Endothelial cell of umbilical vein (primary cell): ENCODE results near the gene PTPN9. TPM values are rescaled to one million over a fixed set of nuclear protein-coding genes. Genes with fewer than 3 reads are reported as not detected.

Source experiments
- BruUV-seq: library from RNA; stranded (reverse); fragments of 400-500 nt; replicated peaks from 2 replicates; lab custom pipeline; 2021; lab: Mats Ljungman, UMichigan
- CTCF ChIA-PET: fragments of 300-600, 350-600 bp; sonication (Branson Sonifier 250); formaldehyde crosslinking; loops from one replicate; lab custom pipeline; 2021; ENCODE audit warnings: antibody characterized with exemption, inconsistent platforms; lab: Charles Lee
- POLR2A ChIA-PET: fragments of 300-600, 350-600 bp; sonication (Branson Sonifier 250); formaldehyde crosslinking; loops from one replicate; lab custom pipeline; 2021; ENCODE audit warnings: antibody characterized with exemption, inconsistent platforms; lab: Charles Lee
- DNase-seq: peaks from one replicate; pipeline ENCODE4 v3.0.0-alpha.2; 2011; ENCODE audit warnings: low read depth, low spot score
- FAIRE-seq: peaks from 2 replicates; lab custom pipeline; 2011; peaks lifted over from hg19 to GRCh38; lab: Jason Lieb, UNC
- H2AFZ ChIP-seq: 2 replicates; pipeline ENCODE4 v1.6.0; 2012; ENCODE audit warnings: low read depth, low read length, control low read depth, inconsistent platforms
- H3K27ac ChIP-seq: 2 replicates; pipeline ENCODE4 v1.5.1; 2011; ENCODE audit warnings: low read depth, mild to moderate bottlenecking, control low read depth, low read length, moderate library complexity; ENCODE audit not compliant: insufficient read depth
- H3K27me3 ChIP-seq, 2 experiments: 2 replicates each; pipeline versions ENCODE4 v1.6.0 to v1.6.1; 2011; ENCODE audit warnings: low read length in 2 of 2, mixed read lengths in 1 of 2; ENCODE audit not compliant: control insufficient read depth in 2 of 2, insufficient read depth in 2 of 2
- H3K36me3 ChIP-seq, 2 experiments: 2 replicates in 1 of 2; 3 replicates in 1 of 2; pipeline ENCODE4 v1.5.1; 2011; ENCODE audit warnings: low read length in 2 of 2, mild to moderate bottlenecking in 1 of 2, moderate library complexity in 1 of 2; ENCODE audit not compliant: control insufficient read depth in 2 of 2, insufficient read depth in 2 of 2; ENCODE audit errors: extremely low read depth in 1 of 2
- H3K4me1 ChIP-seq: 3 replicates; pipeline ENCODE4 v1.5.1; 2011; ENCODE audit warnings: mild to moderate bottlenecking, low read length; ENCODE audit not compliant: control insufficient read depth, insufficient read depth; ENCODE audit errors: extremely low read depth
- H3K4me2 ChIP-seq: 2 replicates; pipeline ENCODE4 v1.6.1; 2011; ENCODE audit warnings: low read length, control low read depth, mixed read lengths; ENCODE audit not compliant: insufficient read depth
- H3K4me3 ChIP-seq, 3 experiments: fragments of 200-600 bp in 1 of 3; sonication (generic), shearing (Covaris generic) in 1 of 3; replicated peaks in 1 of 3; 2 replicates each; pipeline ENCODE4 v1.5.1; 2011 to 2016; ENCODE audit warnings: control low read depth in 3 of 3, low read length in 3 of 3, mild to moderate bottlenecking in 2 of 3, inconsistent platforms in 1 of 3, low read depth in 1 of 3, moderate library complexity in 1 of 3; ENCODE audit not compliant: insufficient read depth in 1 of 3
- H3K79me2 ChIP-seq: 2 replicates; pipeline ENCODE4 v1.6.0; 2012; ENCODE audit warnings: low read length, inconsistent platforms; ENCODE audit not compliant: control insufficient read depth, insufficient read depth
- H3K9ac ChIP-seq: replicated peaks from 2 replicates; pipeline ENCODE3; 2011; ENCODE audit warnings: low read length, control low read depth; ENCODE audit not compliant: insufficient read depth; ENCODE audit errors: extremely low read depth
- H3K9me1 ChIP-seq: replicated peaks from 3 replicates; pipeline ENCODE4 v1.6.0; 2011; ENCODE audit warnings: mild to moderate bottlenecking, low read length; ENCODE audit not compliant: control insufficient read depth, insufficient read depth; ENCODE audit errors: extremely low read depth
- H3K9me3 ChIP-seq: replicated peaks from 2 replicates; pipeline ENCODE4 v1.5.1; 2012; ENCODE audit warnings: low read length, inconsistent platforms; ENCODE audit not compliant: control insufficient read depth, insufficient read depth
- H4K20me1 ChIP-seq: replicated peaks from 2 replicates; pipeline ENCODE3; 2011; ENCODE audit warnings: mild to moderate bottlenecking, low read length; ENCODE audit not compliant: control insufficient read depth, insufficient read depth; ENCODE audit errors: extremely low read depth
- CTCF ChIP-seq, 2 donors: IDR thresholded peaks; 1 replicate in 1 of 2; 2 replicates in 1 of 2; pipeline ENCODE4 v1.5.1; 2011; ENCODE audit warnings: low read length in 2 of 2, mild to moderate bottlenecking in 2 of 2, moderate library complexity in 2 of 2, control low read depth in 1 of 2, inconsistent platforms in 1 of 2, low read depth in 1 of 2; ENCODE audit not compliant: insufficient read depth in 1 of 2; ENCODE audit errors: extremely low read depth in 1 of 2
- EZH2 ChIP-seq: IDR thresholded peaks from 2 replicates; pipeline ENCODE4 v1.6.1; 2012; ENCODE audit warnings: borderline replicate concordance, low read depth, mild to moderate bottlenecking, moderate library complexity, low read length, inconsistent platforms; ENCODE audit not compliant: severe bottlenecking
- FOS ChIP-seq: IDR thresholded peaks from 2 replicates; pipeline ENCODE4 v1.6.1; 2011; ENCODE audit warnings: mild to moderate bottlenecking, low read length, moderate library complexity, borderline replicate concordance; ENCODE audit not compliant: insufficient read depth
- GATA2 ChIP-seq: IDR thresholded peaks from 2 replicates; pipeline ENCODE4 v1.7.0; 2011; ENCODE audit warnings: low read depth, mild to moderate bottlenecking, moderate library complexity, mixed read lengths, low read length; ENCODE audit not compliant: insufficient read length, insufficient read depth
- JUN ChIP-seq: IDR thresholded peaks from 2 replicates; pipeline ENCODE4 v1.6.1; 2011; ENCODE audit warnings: borderline replicate concordance, low read depth; ENCODE audit not compliant: insufficient read length, insufficient read depth
- MAX ChIP-seq: IDR thresholded peaks from 2 replicates; pipeline ENCODE4 v1.6.1; 2011; ENCODE audit not compliant: insufficient read depth, insufficient read length
- MYC ChIP-seq: IDR thresholded peaks from one replicate; pipeline ENCODE4 v1.6.1; 2011; ENCODE audit warnings: mild to moderate bottlenecking, low read depth, low read length
- POLR2A ChIP-seq: IDR thresholded peaks from 2 replicates; pipeline ENCODE4 v1.6.1; 2012; ENCODE audit warnings: low read depth, mild to moderate bottlenecking, control low read depth, low read length
- POLR2AphosphoS5 ChIP-seq: IDR thresholded peaks from 2 replicates; pipeline ENCODE4 v1.6.1; 2012; ENCODE audit warnings: low read depth, mild to moderate bottlenecking, control low read depth, low read length, moderate library complexity; ENCODE audit not compliant: insufficient read depth
- dilution Hi-C: fragments of 300-500 bp; cut with MboI; formaldehyde crosslinking; loops from one replicate; pipeline ENCODE4 v1.15.0; 2019; ENCODE audit warnings: low sequenced_read_pairs; ENCODE audit not compliant: extremely low pct_ligation_motif_present
- intact Hi-C: fragments of 100-400 bp; cut with micrococcal nuclease; formaldehyde crosslinking; loops from one replicate; pipeline ENCODE4 v1.10.0; 2022
- polyA plus RNA-seq, 4 experiments: library from polyadenylated mRNA; depleted of rRNA in 3 of 4; stranded (reverse) in 3 of 4; unstranded in 1 of 4; fragments of >200 nt; gene quantifications; 2 replicates each; pipeline versions ENCODE4 v1.2.1 to v1.2.3, GENCODE V29; 2011 to 2012; ENCODE audit warnings: missing spikeins in 1 of 4
- total RNA-seq: library from RNA; stranded (reverse); gene quantifications from 2 replicates; pipeline ENCODE4 v1.2.3, GENCODE V29; 2021

PTPN9 gene
- total and polyA plus RNA-seq, 2 donors (not counting 3 experiments of a cell fraction or from before 2014, with no cell fraction given) = 31.4 to 37.2 TPM

DNA sequence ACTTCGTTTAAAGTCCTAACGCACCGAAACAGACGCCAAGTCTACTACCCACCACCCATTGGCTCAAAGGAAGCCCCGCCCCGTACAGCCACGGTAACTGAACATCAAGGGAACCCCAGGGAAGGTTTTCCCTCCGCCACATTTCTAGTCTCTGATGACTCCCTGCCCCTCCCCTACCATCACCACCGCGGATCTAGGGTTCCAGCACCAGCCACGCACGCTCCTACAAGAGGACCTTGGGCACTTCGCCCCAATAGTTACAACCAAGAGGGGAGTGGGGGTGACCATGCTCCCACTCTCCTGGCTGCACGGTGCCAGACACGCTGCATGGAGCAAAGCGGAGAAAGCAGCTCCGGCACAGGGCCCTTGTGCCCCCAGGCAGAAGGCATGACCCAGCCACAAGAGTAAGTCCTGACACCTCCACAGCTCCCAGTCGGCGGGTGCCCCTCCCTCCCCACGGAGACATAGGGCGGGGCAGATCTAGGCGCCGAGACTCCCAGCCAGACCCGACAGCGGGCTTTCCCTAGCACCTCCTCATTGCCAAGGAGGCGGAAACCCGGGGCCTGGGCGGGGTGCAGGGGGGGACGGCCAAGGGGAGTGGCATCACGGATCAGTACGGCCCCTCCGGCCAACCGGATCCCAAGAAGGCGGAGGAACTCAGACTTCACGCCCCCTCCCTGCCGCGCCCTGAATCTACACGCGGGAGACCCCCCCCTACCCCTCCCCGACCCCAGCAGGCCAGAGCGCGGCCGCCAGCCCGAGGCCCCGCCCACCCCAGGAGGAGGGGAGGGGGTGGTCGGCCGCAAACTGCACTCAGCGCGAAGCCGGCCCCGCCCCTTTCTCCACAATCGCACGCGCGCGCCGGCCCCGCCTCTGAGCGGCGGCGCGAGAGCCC is 128.6 kb downstream of the PTPN9 start:
- H3K4me1 ChIP-seq = peaks cover 23% of the 10 kb centered on the region
- H2AFZ ChIP-seq = peak overlapping the region; percentile 42
- H3K27me3 ChIP-seq = no peaks in the 10 kb centered on the region
- H3K36me3 ChIP-seq = no peaks in the 10 kb centered on the region
- intact Hi-C loops = loop anchor here (5.0 kb wide), 3 partner anchors 343 to 488 kb away; no protein-coding TSS in a partner anchor
- no peaks in the 10 kb centered on the region for H3K9me3 ChIP-seq
- dilution Hi-C loops = loop anchor here (25.0 kb wide), 1 partner anchor 137 kb away; the partner anchor contains the start of gene PTPN9
- peak overlapping the region; percentile 43 to 83 (median 62) for H3K4me3 ChIP-seq
- peaks cover 5% of the 10 kb centered on the region for H4K20me1 ChIP-seq
- no peaks in the 10 kb centered on the region for H3K9me1 ChIP-seq
- H3K9ac ChIP-seq = peak overlapping the region; percentile 47
- POLR2A ChIA-PET = interaction anchor here (1.7 kb wide), 1 partner anchor 82 kb away, joined by 8 read pairs; the partner anchor contains the start of gene MAN2C1
- TF ChIP-seq FOS = no peak
- no peak for TF ChIP-seq POLR2A
- TF ChIP-seq JUN = no peak
- no peak for TF ChIP-seq CTCF (IDR thresholded peaks at IDR 0.05; ENCODE audit: extremely low read depth in 1 of 2, insufficient read depth in 1 of 2, low read depth in 1 of 2, low read length in 2 of 2)
- TF ChIP-seq MAX = no peak
- no peak for TF ChIP-seq GATA2
- TF ChIP-seq POLR2AphosphoS5 = no peak
- no peak for TF ChIP-seq MYC
- TF ChIP-seq EZH2 = no peak
- H3K27ac ChIP-seq = peak overlapping the region; percentile 44
- CTCF ChIA-PET = interaction anchor here (1.0 to 3.2 kb wide), 4 partner anchors 10 to 82 kb away, joined by 3 to 21 read pairs (median 5); partner anchors contain the start of gene MAN2C1
- peak overlapping the region; percentile 66 for H3K4me2 ChIP-seq
- peaks cover 48% of the 10 kb centered on the region for H3K79me2 ChIP-seq
- DNase-seq (peak; percentile 96), FAIRE-seq (peak; percentile 95)
- BruUV-seq = no TSS peak
